Right ventricle myocardium superior (tissue), 1 donor: ENCODE results near the gene AHRR. TPM values are rescaled to one million over a fixed set of nuclear protein-coding genes. Genes with fewer than 3 reads are reported as not detected.
A peak's percentile ranks its signal among the peaks of the same experiment; 100 is the strongest.
"Not testable (repeated sequence)": the region's sequence is repeated elsewhere in the genome, so short reads cannot be mapped to it uniquely, and the experiment has no call there.

Experiments used
- ATAC-seq: fragments of 200-7000 bp; cut with Tn5 transposase; one replicate; pipeline ENCODE4 v1.9.1; 2020; ENCODE audit warnings: mild to moderate bottlenecking; ENCODE audit not compliant: poor library complexity
- DNase-seq: peaks from one replicate; pipeline ENCODE4 v3.0.0-alpha.2; 2020
- intact Hi-C: fragments of 100-400 bp; cut with DNase I; formaldehyde crosslinking; loops from one replicate; pipeline ENCODE4 v1.11.2; 2022
- total RNA-seq: library from RNA; stranded (reverse); fragmentation: NEBNext Ultra II Directional; extraction: Animal tissue kit (Norgen Biotek cat#: 25700); gene quantifications from one replicate; pipeline ENCODE4 v1.2.1, GENCODE V29; 2021
- donor health status: DM: no; HTN: yes; CAD: no; lungs with severe emphysema.

Gene AHRR
- total RNA-seq, 1 donor from 2014 or later: 1.8 TPM

GRCh38 chr5:383066-383465 is 61.6 kb downstream of the AHRR start:
- no peak for DNase-seq
- intact Hi-C loops: no loop called here
- no peak for ATAC-seq

GRCh38 chr5:383621-384020 is 62.1 kb downstream of the AHRR start:
- intact Hi-C loops: no loop called here
- DNase-seq (no peak), ATAC-seq (no peak)

- DNase-seq, intact Hi-C loops, ATAC-seq: not testable (repeated sequence)
These were observed 63.1 kb downstream of the AHRR start for GRCh38 chr5:384576-384975.

GRCh38 chr5:385321-385720 is 63.8 kb downstream of the AHRR start:
- intact Hi-C loops: no loop called here
- DNase-seq (no peak), ATAC-seq (no peak)

GRCh38 chr5:386432-387341 is 65.2 kb downstream of the AHRR start:
- ATAC-seq (no peak), DNase-seq (peak; percentile 36)
- intact Hi-C loops: no loop called here

GRCh38 chr5:387491-388265 is 66.2 kb downstream of the AHRR start:
- ATAC-seq (no peak), DNase-seq (no peak)
- intact Hi-C loops: no loop called here

GRCh38 chr5:388266-389196 is 67.0 kb downstream of the AHRR start:
- ATAC-seq: no peak

GRCh38 chr5:389197-389821 is 67.8 kb downstream of the AHRR start:
- intact Hi-C loops: no loop called here

More at GRCh38 chr5:388266-389196, 67.0 kb downstream of the AHRR start:
- DNase-seq: no peak
- intact Hi-C loops: no loop called here

GRCh38 chr5:389891-390622 is 68.5 kb downstream of the AHRR start:
- DNase-seq (no peak), ATAC-seq (no peak)
- intact Hi-C loops: no loop called here

More at GRCh38 chr5:389197-389821, 67.8 kb downstream of the AHRR start:
- no peak for DNase-seq
- no peak for ATAC-seq

- intact Hi-C loops: no loop called here
- ATAC-seq: no peak
- no peak for DNase-seq
These were observed 69.3 kb downstream of the AHRR start for GRCh38 chr5:390623-391491.

GRCh38 chr5:392431-392988 is 71.0 kb downstream of the AHRR start:
- ATAC-seq (no peak), DNase-seq (no peak)
- intact Hi-C loops: no loop called here

GRCh38 chr5:393846-394275 is 72.3 kb downstream of the AHRR start:
- intact Hi-C loops: no loop called here
- DNase-seq (no peak), ATAC-seq (no peak)

- DNase-seq: peak; percentile 33
- no peak for ATAC-seq
- intact Hi-C loops: no loop called here
These were observed 73.2 kb downstream of the AHRR start for GRCh38 chr5:394671-395155.

- DNase-seq (peak; percentile 40), ATAC-seq (no peak)
- intact Hi-C loops: no loop called here
These were observed 73.8 kb downstream of the AHRR start for GRCh38 chr5:395156-395920.

GRCh38 chr5:395921-396530 is 74.5 kb downstream of the AHRR start:
- DNase-seq: no peak
- intact Hi-C loops: no loop called here
- no peak for ATAC-seq
